ENCODE data around the gene IL12RB2.

Gene IL12RB2

GRCh38 chr1:67348586-67349252, 41.0 kb downstream of the IL12RB2 start:
- DNase-seq, result no peak

GRCh38 chr1:67350783-67351182, 43.1 kb downstream of the IL12RB2 start:
- DNase-seq, result no peak

- DNase-seq, result no peak
These were observed 44.5 kb downstream of the IL12RB2 start for GRCh38 chr1:67352211-67352610.

- no peak for DNase-seq
These were observed 48.2 kb downstream of the IL12RB2 start for GRCh38 chr1:67355745-67356424.

- no peak for DNase-seq
These were observed 51.9 kb downstream of the IL12RB2 start for GRCh38 chr1:67359592-67359991.

GRCh38 chr1:67361641-67362040, 54.0 kb downstream of the IL12RB2 start:
- no peak for DNase-seq

GRCh38 chr1:67367370-67368045, 59.8 kb downstream of the IL12RB2 start:
- no peak for DNase-seq

GRCh38 chr1:67368046-67368514, 60.4 kb downstream of the IL12RB2 start:
- no peak for DNase-seq

- no peak for DNase-seq
These were observed 63.4 kb downstream of the IL12RB2 start for GRCh38 chr1:67371043-67371442.

- DNase-seq, result no peak
These were observed 64.0 kb downstream of the IL12RB2 start for GRCh38 chr1:67371681-67372080.

- DNase-seq, result no peak
These were observed 64.5 kb downstream of the IL12RB2 start for GRCh38 chr1:67372136-67372535.

- no peak for DNase-seq
These were observed 65.2 kb downstream of the IL12RB2 start for GRCh38 chr1:67372898-67373297.

- DNase-seq, result no peak
These were observed 68.7 kb downstream of the IL12RB2 start for GRCh38 chr1:67376381-67376780.

- no peak for DNase-seq
These were observed 69.6 kb downstream of the IL12RB2 start for GRCh38 chr1:67377253-67377652.

- DNase-seq, result no peak
These were observed 73.5 kb downstream of the IL12RB2 start for GRCh38 chr1:67381154-67381553.

- DNase-seq, result no peak
These were observed 74.6 kb downstream of the IL12RB2 start for GRCh38 chr1:67382292-67382691.

- DNase-seq, result no peak
These were observed 76.4 kb downstream of the IL12RB2 start for GRCh38 chr1:67383999-67384638.

GRCh38 chr1:67390041-67390887, 82.6 kb downstream of the IL12RB2 start:
- DNase-seq, result no peak

GRCh38 chr1:67393240-67393639, 85.6 kb downstream of the IL12RB2 start:
- no peak for DNase-seq

GRCh38 chr1:67393737-67394136, 86.1 kb downstream of the IL12RB2 start:
- no peak for DNase-seq

GRCh38 chr1:67394548-67394947, 86.9 kb downstream of the IL12RB2 start:
- DNase-seq, result no peak

GRCh38 chr1:67399199-67399993, 91.7 kb downstream of the IL12RB2 start:
- DNase-seq, result no peak

All from inflammatory macrophage treated with lipopolysaccharide for 1 hour (primary cell).